GM12892 (cell line): ENCODE data around the gene ZNF605.
A peak's percentile ranks its signal among the peaks of the same experiment; 100 is the strongest.
"Not testable (repeated sequence)": the region's sequence is repeated elsewhere in the genome, so short reads cannot be mapped to it uniquely, and the experiment has no call there.

Experiments
- DNase-seq: peaks from one replicate; pipeline ENCODE4 v3.0.0; 2011; ENCODE audit not compliant: insufficient read length
- FAIRE-seq: peaks from 2 replicates; lab custom pipeline; 2011; peaks lifted over from hg19 to GRCh38; lab: Jason Lieb, UNC
- POLR2A ChIP-seq: IDR thresholded peaks from 2 replicates; pipeline ENCODE4 v1.6.1; 2011; ENCODE audit warnings: low read depth, low read length, control low read depth
- POLR2AphosphoS5 ChIP-seq: IDR thresholded peaks from 2 replicates; pipeline ENCODE4 v1.6.1; 2011; ENCODE audit warnings: low read depth, low read length, control low read depth
- TAF1 ChIP-seq: IDR thresholded peaks from 2 replicates; pipeline ENCODE4 v1.6.1; 2011; ENCODE audit warnings: low read depth, mild to moderate bottlenecking, control low read depth, low read length, borderline replicate concordance

ZNF605 gene

GRCh38 chr12:132886529-132887477, 69.3 kb downstream of the ZNF605 start:
- FAIRE-seq = no peak
- DNase-seq = peak; percentile 40
- TF ChIP-seq POLR2A = no peak
- TF ChIP-seq TAF1 = no peak
- TF ChIP-seq POLR2AphosphoS5 = no peak

- FAIRE-seq (no peak), DNase-seq (no peak)
- TF ChIP-seq POLR2A = no peak
- no peak for TF ChIP-seq POLR2AphosphoS5
- no peak for TF ChIP-seq TAF1
These were observed 74.3 kb downstream of the ZNF605 start for GRCh38 chr12:132881818-132882217.

DNA sequence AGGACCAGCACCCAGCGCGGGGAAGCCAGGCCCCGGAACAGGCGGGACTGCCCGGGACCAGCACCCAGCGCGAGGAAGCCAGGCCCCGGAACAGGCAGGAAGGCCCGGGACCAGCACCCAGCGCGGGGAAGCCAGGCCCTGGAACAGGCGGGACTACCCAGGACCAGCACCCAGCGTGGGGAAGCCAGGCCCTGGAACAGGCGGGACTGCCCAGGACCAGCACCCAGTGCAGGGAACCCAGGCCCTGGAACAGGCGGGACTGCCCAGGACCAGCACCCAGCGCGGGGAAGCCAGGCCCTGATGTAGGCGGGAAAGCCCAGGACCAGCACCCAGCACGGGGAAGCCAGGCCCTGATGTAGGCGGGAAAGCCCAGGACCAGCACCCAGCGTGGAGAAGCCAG, 81.5 kb downstream of the ZNF605 start:
- not testable (repeated sequence) for FAIRE-seq

GRCh38 chr12:132874175-132874574, 81.9 kb downstream of the ZNF605 start:
- FAIRE-seq = no peak
- TF ChIP-seq POLR2AphosphoS5 = no peak
- TF ChIP-seq POLR2A = no peak
- no peak for TF ChIP-seq TAF1

More for the DNA sequence above, 81.5 kb downstream of the ZNF605 start:
- DNase-seq = not testable (repeated sequence)

GRCh38 chr12:132873724-132874123, 82.4 kb downstream of the ZNF605 start:
- TF ChIP-seq POLR2A = no peak; the same call in 1 of the 2 replicates
- no peak for FAIRE-seq

More at GRCh38 chr12:132874175-132874574, 81.9 kb downstream of the ZNF605 start:
- DNase-seq = no peak

DNA sequence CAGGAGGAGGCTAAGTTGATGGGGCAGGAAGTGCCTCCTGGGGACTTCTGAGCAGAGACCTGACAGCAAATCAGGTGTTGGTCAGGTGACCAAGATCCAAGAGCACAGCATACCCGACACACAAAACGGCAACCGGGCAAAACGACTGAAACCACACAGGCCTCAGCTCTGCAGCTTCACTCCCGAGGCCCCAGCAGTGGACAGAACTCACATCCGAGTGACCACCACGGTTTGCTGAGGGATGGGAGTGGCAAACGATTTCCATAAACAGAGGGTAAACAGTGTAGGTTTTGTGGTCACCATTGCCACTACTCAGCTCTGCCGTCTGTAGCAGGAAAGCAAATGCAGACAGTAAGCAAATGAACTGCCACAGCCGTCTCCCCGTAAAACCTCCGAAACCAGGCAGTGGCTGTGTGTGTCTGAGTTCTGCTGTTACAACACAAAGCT, 83.1 kb downstream of the ZNF605 start:
- TF ChIP-seq TAF1 (no peak), POLR2A (no peak), POLR2AphosphoS5 (no peak)
- DNase-seq = no peak
- FAIRE-seq = no peak

More at GRCh38 chr12:132873724-132874123, 82.4 kb downstream of the ZNF605 start:
- DNase-seq = no peak

GRCh38 chr12:132872073-132872855, 83.8 kb downstream of the ZNF605 start:
- TF ChIP-seq POLR2A = no peak
- no peak for TF ChIP-seq POLR2AphosphoS5
- TF ChIP-seq TAF1 = no peak
- FAIRE-seq = no peak
- DNase-seq = no peak

- FAIRE-seq = no peak
- TF ChIP-seq POLR2A (no peak), POLR2AphosphoS5 (no peak), TAF1 (no peak)
- DNase-seq = no peak
These were observed 86.6 kb downstream of the ZNF605 start for GRCh38 chr12:132869551-132869950.
